ENCODE data around the gene PGM1. TPM values are rescaled to one million over a fixed set of nuclear protein-coding genes. Genes with fewer than 3 reads are reported as not detected.

PGM1 gene
- total and polyA plus RNA-seq, 2 donors (not counting 3 experiments of a cell fraction or from before 2014, with no cell fraction given) = 9.3 to 21.0 TPM

- ChIA-PET POLR2A (no interaction called here), CTCF (interaction anchor here (0.9 to 2.4 kb wide), 4 partner anchors 9 to 623 kb away, joined by 3 to 8 read pairs (median 5); no protein-coding TSS in a partner anchor)
- BruUV-seq (replicated peaks) = no TSS peak
- Histone ChIP-seq H3K36me3 (ENCODE audit: control insufficient read depth in 2 of 2, extremely low read depth in 1 of 2, insufficient read depth in 2 of 2, low read length in 2 of 2) (no peaks in the 10 kb centered on the region), H3K9ac (replicated peaks; ENCODE audit: extremely low read depth, insufficient read depth, low read length) (no peak overlapping the region), H3K27ac (ENCODE audit: insufficient read depth, low read depth, low read length) (no peak overlapping the region), H3K9me3 (replicated peaks; ENCODE audit: control insufficient read depth, insufficient read depth, low read length) (no peaks in the 10 kb centered on the region), H3K4me2 (ENCODE audit: insufficient read depth, low read length) (no peak overlapping the region), H2AFZ (ENCODE audit: low read depth, low read length) (no peak overlapping the region), H3K9me1 (replicated peaks; ENCODE audit: control insufficient read depth, extremely low read depth, insufficient read depth, low read length) (no peaks in the 10 kb centered on the region), H3K4me3 (replicated peaks in 1 of 3; ENCODE audit: insufficient read depth in 1 of 3, low read depth in 1 of 3, low read length in 3 of 3) (no peak overlapping the region), H3K79me2 (ENCODE audit: control insufficient read depth, insufficient read depth, low read length) (no peaks in the 10 kb centered on the region), H3K27me3 (ENCODE audit: control insufficient read depth in 2 of 2, insufficient read depth in 2 of 2, low read length in 2 of 2) (no peaks in the 10 kb centered on the region), H3K4me1 (ENCODE audit: control insufficient read depth, extremely low read depth, insufficient read depth, low read length) (no peaks in the 10 kb centered on the region), H4K20me1 (replicated peaks; ENCODE audit: control insufficient read depth, extremely low read depth, insufficient read depth, low read length) (no peaks in the 10 kb centered on the region)
- intact Hi-C loops (cut with micrococcal nuclease) = no loop called here
- DNase-seq (ENCODE audit: low read depth, low spot score) = no peak
- FAIRE-seq = no peak
- dilution Hi-C loops (cut with MboI; ENCODE audit: extremely low pct_ligation_motif_present, low sequenced_read_pairs) = no loop called here
- TF ChIP-seq MYC (IDR thresholded peaks at IDR 0.05; ENCODE audit: low read depth, low read length) (no peak), POLR2A (IDR thresholded peaks at IDR 0.05; ENCODE audit: low read depth, low read length) (no peak), POLR2AphosphoS5 (IDR thresholded peaks at IDR 0.05; ENCODE audit: insufficient read depth, low read depth, low read length) (no peak), EZH2 (IDR thresholded peaks at IDR 0.05; ENCODE audit: borderline replicate concordance, low read depth, low read length, severe bottlenecking) (no peak), FOS (IDR thresholded peaks at IDR 0.05; ENCODE audit: borderline replicate concordance, insufficient read depth, low read length) (no peak), GATA2 (IDR thresholded peaks at IDR 0.05; ENCODE audit: insufficient read depth, insufficient read length, low read depth, low read length) (no peak), JUN (IDR thresholded peaks at IDR 0.05; ENCODE audit: borderline replicate concordance, insufficient read depth, insufficient read length, low read depth) (no peak)
Measured at GRCh38 chr1:63622849-63623566, 29.8 kb downstream of the PGM1 start.

DNA sequence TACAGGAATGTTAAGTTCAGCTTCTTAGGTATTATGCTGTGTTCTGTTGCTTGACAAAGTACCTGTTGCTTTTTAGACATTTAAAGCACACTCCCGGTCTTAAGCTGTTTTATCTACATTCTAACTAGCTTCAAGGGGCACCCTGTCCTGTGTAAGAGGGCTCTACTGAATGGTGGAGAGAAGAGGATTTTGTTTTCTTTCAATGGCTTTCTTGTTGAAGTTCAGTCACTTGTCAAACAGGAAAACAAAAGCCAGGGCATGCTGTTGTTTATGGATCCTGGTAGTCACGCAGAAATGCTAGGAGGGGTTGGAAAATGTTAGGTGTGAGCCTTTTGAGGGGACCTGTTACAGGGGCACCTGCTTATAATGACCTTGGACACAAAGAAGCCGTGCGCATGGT lies 30.7 kb downstream of the PGM1 start:
- BruUV-seq (replicated peaks) = no TSS peak
- CTCF ChIA-PET = interaction anchor here (1.5 to 2.4 kb wide), 3 partner anchors 68 to 622 kb away, joined by 4 to 8 read pairs (median 6); no protein-coding TSS in a partner anchor
- POLR2A ChIA-PET = no interaction called here
- Histone ChIP-seq H3K9ac (replicated peaks; ENCODE audit: extremely low read depth, insufficient read depth, low read length) (no peak overlapping the region), H2AFZ (ENCODE audit: low read depth, low read length) (no peak overlapping the region), H3K4me1 (ENCODE audit: control insufficient read depth, extremely low read depth, insufficient read depth, low read length) (no peaks in the 10 kb centered on the region), H3K27ac (ENCODE audit: insufficient read depth, low read depth, low read length) (no peak overlapping the region), H3K36me3 (ENCODE audit: control insufficient read depth in 2 of 2, extremely low read depth in 1 of 2, insufficient read depth in 2 of 2, low read length in 2 of 2) (no peaks in the 10 kb centered on the region), H3K9me1 (replicated peaks; ENCODE audit: control insufficient read depth, extremely low read depth, insufficient read depth, low read length) (no peaks in the 10 kb centered on the region), H3K9me3 (replicated peaks; ENCODE audit: control insufficient read depth, insufficient read depth, low read length) (no peaks in the 10 kb centered on the region), H4K20me1 (replicated peaks; ENCODE audit: control insufficient read depth, extremely low read depth, insufficient read depth, low read length) (no peaks in the 10 kb centered on the region), H3K4me3 (replicated peaks in 1 of 3; ENCODE audit: insufficient read depth in 1 of 3, low read depth in 1 of 3, low read length in 3 of 3) (no peak overlapping the region), H3K27me3 (ENCODE audit: control insufficient read depth in 2 of 2, insufficient read depth in 2 of 2, low read length in 2 of 2) (no peaks in the 10 kb centered on the region), H3K4me2 (ENCODE audit: insufficient read depth, low read length) (no peak overlapping the region), H3K79me2 (ENCODE audit: control insufficient read depth, insufficient read depth, low read length) (no peaks in the 10 kb centered on the region)
- dilution Hi-C loops (cut with MboI; ENCODE audit: extremely low pct_ligation_motif_present, low sequenced_read_pairs) (no loop called here), intact Hi-C loops (cut with micrococcal nuclease) (no loop called here)
- no peak for FAIRE-seq
- TF ChIP-seq POLR2A (IDR thresholded peaks at IDR 0.05; ENCODE audit: low read depth, low read length) = no peak
- TF ChIP-seq POLR2AphosphoS5 (IDR thresholded peaks at IDR 0.05; ENCODE audit: insufficient read depth, low read depth, low read length) = no peak
- TF ChIP-seq CTCF (IDR thresholded peaks at IDR 0.05; ENCODE audit: extremely low read depth in 1 of 2, insufficient read depth in 1 of 2, low read depth in 1 of 2, low read length in 2 of 2) = no peak
- no peak for TF ChIP-seq JUN (IDR thresholded peaks at IDR 0.05; ENCODE audit: borderline replicate concordance, insufficient read depth, insufficient read length, low read depth)
- TF ChIP-seq GATA2 (IDR thresholded peaks at IDR 0.05; ENCODE audit: insufficient read depth, insufficient read length, low read depth, low read length) = no peak
- TF ChIP-seq MYC (IDR thresholded peaks at IDR 0.05; ENCODE audit: low read depth, low read length) = no peak
- TF ChIP-seq EZH2 (IDR thresholded peaks at IDR 0.05; ENCODE audit: borderline replicate concordance, low read depth, low read length, severe bottlenecking) = no peak
- TF ChIP-seq, protein P1, sequence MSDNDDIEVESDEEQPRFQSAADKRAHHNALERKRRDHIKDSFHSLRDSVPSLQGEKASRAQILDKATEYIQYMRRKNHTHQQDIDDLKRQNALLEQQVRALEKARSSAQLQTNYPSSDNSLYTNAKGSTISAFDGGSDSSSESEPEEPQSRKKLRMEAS (IDR thresholded peaks at IDR 0.05; ENCODE audit: insufficient read depth, insufficient read length) = no peak
- TF ChIP-seq FOS (IDR thresholded peaks at IDR 0.05; ENCODE audit: borderline replicate concordance, insufficient read depth, low read length) = no peak
- DNase-seq (ENCODE audit: low read depth, low spot score) = no peak

Measured in endothelial cell of umbilical vein (primary cell).